ENCODE results near the gene SNAPC5.
"Not testable (repeated sequence)": the region's sequence is repeated elsewhere in the genome, so short reads cannot be mapped to it uniquely, and the experiment has no call there.

The SNAPC5 gene, protein sequence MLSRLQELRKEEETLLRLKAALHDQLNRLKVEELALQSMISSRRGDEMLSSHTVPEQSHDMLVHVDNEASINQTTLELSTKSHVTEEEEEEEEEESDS

DNA sequence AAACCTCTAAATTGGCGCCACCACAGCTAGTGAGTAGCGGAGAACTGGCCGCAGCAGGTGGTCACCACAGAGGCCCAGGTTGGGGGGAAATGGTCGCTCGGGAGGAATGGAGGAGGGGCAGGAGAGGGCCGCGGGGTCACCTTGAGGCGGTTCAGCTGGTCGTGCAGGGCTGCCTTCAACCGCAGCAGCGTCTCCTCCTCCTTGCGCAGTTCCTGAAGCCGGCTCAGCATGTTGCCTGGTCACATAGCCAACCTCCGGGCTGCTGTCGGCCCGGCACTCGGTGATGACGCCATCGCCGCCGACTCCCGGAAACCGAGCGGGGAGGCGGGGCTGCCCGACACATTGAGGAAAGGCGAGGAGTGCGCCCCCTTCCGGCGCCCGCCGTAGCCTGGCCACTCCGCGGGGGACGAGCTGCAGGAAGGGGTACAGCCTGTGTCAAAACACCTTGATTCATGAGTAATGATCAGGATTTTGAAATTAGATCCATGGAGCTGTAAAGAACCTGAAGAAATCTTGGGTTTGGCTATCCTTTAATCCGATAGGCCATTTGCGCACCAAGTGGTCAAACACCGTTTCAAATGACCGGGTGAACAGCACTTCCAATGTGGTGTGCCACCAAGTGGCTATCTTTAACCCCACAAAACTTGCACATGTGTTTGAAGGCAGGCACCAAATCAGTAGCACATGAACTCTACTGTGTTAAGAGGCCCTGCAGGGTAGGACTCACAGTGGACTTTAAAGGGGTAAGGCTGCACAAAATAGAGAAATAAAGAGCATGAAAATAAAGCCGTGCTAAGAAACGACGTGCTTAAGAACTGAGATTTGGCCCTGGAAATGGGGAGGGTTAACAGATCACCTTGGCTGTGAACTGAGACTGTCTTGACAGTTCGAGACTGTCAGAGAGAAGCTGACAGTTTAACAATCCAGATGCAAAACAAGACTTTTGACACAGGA lies at the start of gene SNAPC5:
Gene SNAPC5 (minus strand): TSS at position 261 of the 954 bp plus-strand sequence. CDS start 31 bp downstream, at position 230.
- in situ Hi-C loops (cut with MboI; ENCODE audit: low sequenced_read_pairs), result no loop called here

DNA sequence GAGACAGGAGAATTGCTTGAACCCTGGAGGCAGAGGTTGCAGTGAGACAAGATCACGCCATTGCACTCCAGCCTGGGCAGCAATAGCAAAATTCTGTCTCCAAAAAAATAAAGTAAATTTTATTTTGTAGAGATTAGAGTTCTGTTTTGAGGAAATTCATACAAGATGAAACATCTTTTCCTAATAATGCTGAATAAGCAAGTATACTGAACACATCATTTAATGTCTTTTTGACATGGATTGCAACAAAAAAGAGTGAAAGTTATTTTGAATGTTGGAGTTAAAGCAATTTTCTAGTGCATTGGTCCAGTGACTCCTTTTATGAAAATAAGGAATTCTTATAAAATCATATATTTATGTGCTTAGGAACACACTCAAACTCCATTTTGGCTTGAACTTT lies 47.7 kb upstream of the SNAPC5 start:
- in situ Hi-C loops (cut with MboI; ENCODE audit: low sequenced_read_pairs), result no loop called here

DNA sequence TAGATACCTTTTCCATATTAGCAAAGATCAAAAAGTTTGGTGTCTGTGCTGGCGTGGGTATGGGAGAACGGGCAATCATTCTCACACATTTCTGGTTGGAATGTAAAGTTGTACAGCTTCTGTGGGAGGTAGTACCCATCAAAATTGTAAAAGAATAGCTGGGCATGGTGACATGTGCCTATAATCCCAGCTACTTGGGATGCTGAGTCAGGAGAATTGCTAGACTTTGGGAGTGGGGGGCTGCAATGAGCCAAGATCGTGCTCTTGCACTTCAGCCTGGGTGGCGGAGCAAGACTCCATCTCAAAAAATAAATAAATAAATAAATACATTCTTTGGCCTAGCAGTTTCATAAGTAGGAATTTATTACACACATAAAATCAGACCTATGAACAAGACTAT lies 45.3 kb upstream of the SNAPC5 start:
- in situ Hi-C loops (cut with MboI; ENCODE audit: low sequenced_read_pairs), result no loop called here

DNA sequence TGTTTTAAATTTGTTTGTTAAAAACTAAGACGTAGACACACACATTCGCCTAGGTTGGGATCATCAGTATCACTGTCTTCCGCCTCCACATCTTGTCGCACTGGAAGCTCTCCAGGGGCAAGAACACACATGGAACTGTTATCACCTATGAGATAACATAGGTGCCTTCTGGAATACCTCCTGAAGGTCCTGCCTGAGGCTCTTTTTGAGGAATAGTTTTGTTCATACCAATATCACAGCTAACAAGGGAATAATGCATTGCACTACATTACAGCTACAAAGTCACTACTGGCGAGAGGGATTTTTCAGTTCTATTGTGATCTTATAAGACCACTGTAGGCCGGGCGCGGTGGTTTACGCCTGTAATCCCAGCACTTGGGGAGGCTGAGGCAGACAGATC lies 37.5 kb upstream of the SNAPC5 start:
- in situ Hi-C loops (cut with MboI; ENCODE audit: low sequenced_read_pairs), result no loop called here

DNA sequence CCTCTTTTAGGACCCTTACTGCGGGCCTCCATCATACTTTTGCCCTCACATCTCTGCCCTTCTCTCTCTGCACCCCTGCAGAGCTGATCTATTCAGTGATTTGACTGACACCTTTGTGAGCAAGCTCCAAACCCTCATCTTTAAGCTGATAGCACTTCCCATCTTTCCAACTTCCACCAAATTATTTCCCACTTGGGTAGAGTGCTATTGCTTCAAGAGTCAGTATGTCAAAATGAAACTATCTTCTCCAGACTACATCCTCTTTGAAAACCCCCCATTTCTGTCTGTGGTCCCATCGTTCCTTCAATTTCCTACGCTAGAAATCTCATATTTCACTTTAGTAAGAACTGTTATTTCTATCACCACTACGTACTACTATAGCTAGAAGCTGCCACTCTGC lies 27.3 kb upstream of the SNAPC5 start:
- in situ Hi-C loops (cut with MboI; ENCODE audit: low sequenced_read_pairs), result no loop called here

DNA sequence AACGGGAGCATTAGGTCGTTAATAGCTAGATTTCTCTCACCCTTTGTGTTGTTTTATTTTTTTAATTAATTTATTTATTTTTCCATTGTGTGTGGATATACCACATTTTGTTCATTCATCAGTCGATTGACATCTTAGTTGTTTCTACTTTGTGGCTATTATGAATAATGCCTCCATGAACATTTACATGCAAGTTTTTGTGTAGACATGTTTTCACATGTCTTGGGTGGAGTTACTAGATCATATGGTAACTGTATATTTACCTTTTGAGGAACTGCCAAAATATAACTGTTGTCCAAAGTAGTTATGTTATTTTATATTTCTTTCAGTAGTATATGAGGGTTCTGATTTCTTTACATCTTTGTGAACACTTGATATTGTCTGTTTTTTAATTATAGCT lies 26.4 kb upstream of the SNAPC5 start:
- in situ Hi-C loops (cut with MboI; ENCODE audit: low sequenced_read_pairs), result no loop called here

DNA sequence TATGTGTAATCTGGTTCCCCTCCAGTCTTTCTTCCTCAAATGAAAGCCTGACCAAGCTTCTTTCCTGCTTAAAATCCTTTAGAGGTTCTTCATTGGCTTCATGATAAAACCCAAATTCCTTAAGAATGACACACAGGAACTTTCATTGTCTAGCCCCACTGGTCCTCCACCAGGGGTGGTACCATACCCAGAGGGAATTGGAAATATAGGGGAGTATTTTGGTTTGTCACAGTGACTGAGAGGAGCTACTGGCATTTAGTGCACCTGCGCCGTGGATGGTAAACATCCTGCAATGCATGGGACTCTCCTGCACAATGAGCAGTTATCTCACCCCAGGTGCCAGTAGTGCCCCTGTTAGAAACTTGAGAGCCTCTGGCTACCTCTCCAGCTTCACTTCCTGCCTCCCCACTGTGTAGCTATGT lies 18.4 kb upstream of the SNAPC5 start:
- in situ Hi-C loops (cut with MboI; ENCODE audit: low sequenced_read_pairs), result no loop called here

DNA sequence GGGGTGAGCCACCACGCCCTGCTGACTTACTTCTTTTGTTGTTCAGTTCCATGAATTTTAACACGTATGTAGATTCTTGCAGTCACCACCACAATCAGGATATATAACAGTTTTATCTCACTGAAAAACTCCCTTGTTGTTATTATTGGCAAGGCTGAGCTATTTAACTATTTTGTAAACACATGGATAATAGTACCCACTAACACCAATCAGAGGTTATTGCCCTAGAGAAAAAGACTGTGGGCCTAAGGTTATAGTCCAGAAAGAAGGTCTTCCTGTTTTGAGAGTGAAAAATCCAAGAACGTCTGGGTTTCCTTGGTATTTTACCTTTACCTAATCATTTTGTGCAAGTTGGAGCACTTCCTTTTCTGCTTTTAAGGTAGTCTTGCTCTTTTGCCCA lies 17.0 kb upstream of the SNAPC5 start:
- in situ Hi-C loops (cut with MboI; ENCODE audit: low sequenced_read_pairs), result no loop called here

DNA sequence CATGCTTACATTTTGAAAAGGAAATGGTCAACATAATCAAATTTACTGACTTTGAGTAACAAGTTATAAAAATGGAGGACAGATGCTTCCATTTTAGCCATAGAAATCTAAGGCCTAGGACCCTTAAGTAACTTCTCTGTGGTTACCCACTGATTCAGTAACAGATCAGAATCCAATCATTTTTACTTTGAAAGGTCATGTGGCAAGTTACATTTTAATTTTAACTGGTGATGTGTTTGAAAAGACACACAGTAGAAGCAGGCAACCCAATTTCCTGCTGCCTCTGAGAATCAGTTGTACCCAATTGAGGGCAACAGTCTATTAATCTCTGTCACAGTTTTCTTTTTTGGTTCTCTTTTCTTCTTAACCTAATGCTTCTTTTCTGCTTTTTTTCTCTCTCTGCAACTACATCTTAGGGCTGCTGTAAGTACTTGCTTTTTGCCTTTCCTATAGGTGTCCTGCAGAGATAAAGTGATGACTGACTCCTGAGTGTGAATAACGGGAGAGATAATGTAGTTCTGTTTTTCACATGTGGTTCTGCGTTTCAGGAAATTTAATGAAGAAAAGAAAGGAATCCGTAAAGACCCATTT lies 10.8 kb upstream of the SNAPC5 start:
- in situ Hi-C loops (cut with MboI; ENCODE audit: low sequenced_read_pairs), result no loop called here

DNA sequence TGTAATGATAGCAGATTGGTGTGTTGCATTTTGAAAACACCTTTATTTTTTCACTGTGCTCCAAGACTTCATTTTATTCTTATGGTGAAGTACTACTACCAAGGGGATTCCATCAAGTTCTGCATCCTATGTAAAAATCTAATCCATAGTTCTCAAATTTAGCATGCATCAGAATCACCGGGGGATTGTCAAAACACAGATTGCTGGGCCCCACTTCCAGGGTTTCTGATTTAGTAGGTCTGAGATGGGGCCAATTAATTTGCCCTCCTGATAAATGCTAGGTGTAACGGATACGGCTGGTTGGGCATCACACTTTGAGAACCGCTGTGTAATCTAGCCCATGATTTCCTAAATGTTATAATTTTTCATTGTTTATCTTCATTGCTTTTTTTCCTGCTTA lies 8.3 kb upstream of the SNAPC5 start:
- in situ Hi-C loops (cut with MboI; ENCODE audit: low sequenced_read_pairs), result no loop called here

DNA sequence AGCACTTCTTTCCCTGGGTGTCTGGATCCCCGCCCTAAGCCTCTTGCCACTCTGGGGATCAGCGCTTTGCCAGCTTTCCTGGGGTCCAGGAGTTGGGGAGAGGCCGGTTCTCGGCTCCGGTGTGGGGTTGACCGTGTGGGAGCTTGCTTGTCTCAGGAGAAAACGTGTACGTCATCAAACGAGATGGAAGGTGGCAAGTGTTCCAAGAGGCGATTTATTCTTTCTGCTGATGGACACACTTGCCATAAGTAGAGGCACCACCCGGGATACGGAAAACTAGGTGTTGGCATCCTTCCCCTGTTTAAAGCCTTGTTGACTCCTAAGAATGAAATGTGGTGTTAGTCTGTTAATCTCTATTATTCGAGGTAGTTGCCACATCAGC lies 7.9 kb upstream of the SNAPC5 start:
- in situ Hi-C loops (cut with MboI; ENCODE audit: low sequenced_read_pairs), result no loop called here

DNA sequence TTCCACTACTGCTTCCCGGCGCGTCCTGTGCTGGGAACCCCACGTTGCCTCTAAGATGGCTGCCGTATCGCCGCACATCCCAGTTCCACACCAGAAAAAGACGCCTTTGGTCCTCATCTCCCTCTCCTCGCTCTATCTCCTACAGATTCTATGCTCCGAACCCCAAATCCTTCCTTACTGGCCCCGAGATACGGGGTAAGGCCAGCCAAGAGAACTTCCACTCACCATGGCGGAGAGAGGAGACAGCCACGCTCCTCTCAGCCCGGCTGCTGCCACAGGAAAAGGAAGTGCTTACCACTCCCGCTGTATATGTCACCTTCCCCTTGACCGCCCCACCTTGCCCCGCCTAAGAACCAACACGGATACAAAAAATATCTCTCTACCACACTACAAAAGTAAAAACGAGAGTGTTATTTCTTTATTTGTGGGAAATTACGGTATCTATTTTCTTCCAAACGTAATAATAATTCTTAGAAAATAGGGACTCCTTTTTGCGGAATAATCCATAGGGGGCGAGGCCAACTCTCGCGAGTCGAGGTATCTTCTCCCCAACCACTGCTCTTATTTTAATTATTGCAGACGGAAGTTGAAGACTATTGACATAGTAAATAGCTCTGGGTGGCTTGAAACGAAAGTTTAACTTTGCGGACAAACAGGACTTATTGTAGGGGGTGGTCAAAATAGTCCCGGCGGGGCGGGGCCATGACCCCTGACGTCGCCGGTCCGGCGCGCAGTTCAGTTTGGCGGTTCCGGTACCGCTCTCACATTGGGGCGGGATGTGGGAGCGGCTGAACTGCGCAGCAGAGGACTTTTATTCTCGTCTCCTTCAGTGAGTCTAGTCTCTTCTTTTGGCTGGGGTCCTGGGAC lies 7.2 kb upstream of the SNAPC5 start, which contains the start of the genes RPL4 and ZWILCH:
Gene RPL4 (minus strand): TSS at position 293 of the 867 bp plus-strand sequence. CDS start 65 bp downstream, at position 228.
Gene ZWILCH (plus strand): TSS at position 764 of the 867 bp plus-strand sequence. CDS start 13 bp downstream, at position 777.
- in situ Hi-C loops (cut with MboI; ENCODE audit: low sequenced_read_pairs), result no loop called here

DNA sequence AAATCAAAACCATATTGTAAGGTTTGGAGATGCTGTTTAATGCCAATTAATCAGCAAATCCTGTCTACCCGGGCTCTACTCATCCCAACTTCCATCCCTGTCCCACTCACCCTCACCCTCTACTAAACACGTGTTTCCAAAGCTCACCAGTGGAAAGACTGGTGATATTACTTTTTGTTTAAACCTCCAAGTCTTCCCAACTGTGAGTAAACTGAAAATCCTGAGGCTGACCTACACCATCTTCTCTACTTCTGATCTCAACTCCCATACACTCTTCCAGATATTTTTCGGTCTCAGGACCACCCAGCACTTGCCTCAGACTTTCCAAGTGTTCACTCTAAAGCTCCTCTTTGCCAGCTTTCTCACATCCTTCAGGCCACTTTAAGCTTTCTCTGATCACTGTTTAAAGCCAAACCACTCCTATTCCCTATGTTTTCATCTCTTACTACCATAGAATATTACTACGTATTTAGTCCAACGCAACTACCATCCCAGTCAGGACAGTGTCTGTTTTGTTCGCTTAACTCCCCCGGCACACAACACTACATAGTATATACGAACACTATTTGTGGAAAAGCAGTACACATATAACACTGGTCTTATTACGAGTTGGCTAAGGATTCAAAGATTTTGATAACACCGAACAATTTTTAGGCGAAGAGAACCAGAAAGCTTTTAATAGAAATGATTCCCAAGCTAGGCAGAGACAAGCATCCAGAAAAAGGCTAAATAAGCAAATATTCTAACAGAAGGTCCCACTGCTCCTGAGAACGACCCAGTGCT lies 6.4 kb upstream of the SNAPC5 start:
- in situ Hi-C loops (cut with MboI; ENCODE audit: low sequenced_read_pairs), result no loop called here

DNA sequence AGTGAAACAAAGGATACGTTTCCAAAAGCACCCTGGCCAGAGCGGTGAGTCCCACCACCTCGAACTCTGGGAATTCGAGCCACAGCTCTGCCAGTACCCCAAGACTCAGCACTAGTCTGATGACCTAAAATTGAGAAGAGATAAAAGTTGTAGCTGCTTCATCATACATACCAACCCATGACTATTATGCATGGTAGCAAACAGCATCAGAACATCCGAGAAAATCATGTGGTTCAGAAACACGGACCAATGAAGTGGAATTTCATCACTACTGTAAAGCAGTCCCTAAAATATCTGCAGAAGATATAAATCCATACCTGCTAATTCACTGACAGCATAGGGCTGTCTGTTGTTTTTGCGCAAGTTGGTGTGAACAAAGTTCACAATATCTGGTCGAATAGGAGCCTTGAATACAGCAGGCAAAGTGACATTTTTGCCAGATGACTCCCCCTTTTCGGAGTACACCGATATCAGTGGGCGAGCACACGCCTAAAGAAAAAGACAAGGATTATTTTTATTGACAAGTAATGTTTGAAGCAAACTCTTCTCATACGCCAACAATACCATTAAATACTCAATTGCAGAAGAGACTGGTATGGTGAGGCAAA lies 5.6 kb upstream of the SNAPC5 start:
- in situ Hi-C loops (cut with MboI; ENCODE audit: low sequenced_read_pairs), result not testable (repeated sequence)

DNA sequence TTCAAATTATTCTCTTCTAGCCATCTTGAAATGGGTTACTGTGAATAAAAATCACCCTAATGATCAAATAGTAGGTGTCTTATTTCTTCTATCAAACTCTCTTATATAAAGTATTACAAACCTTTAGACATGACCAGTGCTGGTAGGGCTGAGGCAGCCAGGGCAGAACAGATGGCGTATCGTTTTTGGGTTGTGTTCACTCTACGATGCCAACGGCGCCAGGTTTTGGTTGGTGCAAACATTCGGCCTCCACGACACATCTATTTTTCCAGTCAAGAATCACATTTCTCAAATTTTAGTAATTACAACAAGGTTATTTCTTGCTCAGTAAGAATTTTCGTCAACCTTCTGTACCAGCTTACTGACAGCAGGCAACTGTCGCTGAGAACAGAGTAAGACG lies 4.9 kb upstream of the SNAPC5 start:
- in situ Hi-C loops (cut with MboI; ENCODE audit: low sequenced_read_pairs), result no loop called here

DNA sequence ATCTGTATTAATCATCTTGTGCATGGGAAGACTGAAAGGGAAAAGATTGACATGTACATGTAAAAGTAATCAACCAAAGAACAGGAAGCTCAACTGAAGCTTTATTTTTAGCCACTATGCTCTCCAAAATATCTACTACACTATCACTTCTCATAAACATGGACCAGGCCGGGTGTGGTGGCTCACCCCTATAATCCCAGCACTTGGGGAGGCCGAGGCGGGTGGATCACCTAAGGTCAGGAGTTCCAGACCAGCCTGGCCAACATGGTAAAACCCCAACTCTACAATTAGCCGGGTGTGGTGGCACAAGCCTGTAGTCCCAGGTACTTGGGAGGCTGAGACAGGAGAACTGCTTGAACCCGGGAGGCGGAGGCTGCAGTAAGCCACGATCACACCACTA lies 2.8 kb upstream of the SNAPC5 start:
- in situ Hi-C loops (cut with MboI; ENCODE audit: low sequenced_read_pairs), result not testable (repeated sequence)

DNA sequence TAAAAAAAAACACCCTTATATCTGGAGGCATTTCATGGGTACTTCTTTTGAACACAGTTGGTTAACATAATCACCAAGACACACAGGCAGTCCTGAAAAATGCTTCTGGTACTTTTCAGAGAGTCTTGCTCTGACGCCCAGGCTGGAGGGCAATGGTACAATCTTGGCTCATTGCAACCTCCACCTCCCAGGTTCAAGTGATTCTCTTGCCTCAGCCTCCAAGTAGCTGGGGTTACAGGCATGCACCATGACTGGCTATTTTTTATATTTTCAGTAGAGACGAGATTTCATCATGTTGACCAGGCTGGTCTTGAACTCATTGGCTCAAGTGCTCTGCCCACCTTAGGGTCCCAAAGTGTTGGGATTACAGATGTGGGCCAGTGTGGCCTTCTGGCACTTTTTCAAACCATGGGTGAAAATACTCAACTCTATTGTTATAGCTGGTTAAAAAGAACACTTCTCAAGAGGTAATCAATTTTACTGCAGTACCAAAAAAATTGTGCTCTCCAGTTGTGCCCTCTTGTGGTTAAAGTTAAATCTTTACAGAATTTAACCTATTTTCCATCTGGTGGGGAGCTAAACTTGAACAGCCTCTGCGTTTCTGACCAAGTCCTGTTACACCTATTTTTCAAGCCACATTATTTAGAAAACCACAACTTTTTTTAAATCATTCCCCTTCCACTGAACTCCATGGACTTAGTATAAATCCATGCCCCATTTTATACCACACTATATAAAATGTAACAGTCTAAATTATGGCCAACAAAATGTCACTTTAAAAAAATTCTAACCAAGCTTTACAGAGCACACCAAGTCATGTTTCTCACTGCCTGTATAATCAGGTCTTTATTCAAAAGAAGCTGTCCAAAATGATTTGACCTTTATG lies 1.2 kb upstream of the SNAPC5 start:
- in situ Hi-C loops (cut with MboI; ENCODE audit: low sequenced_read_pairs), result no loop called here

DNA sequence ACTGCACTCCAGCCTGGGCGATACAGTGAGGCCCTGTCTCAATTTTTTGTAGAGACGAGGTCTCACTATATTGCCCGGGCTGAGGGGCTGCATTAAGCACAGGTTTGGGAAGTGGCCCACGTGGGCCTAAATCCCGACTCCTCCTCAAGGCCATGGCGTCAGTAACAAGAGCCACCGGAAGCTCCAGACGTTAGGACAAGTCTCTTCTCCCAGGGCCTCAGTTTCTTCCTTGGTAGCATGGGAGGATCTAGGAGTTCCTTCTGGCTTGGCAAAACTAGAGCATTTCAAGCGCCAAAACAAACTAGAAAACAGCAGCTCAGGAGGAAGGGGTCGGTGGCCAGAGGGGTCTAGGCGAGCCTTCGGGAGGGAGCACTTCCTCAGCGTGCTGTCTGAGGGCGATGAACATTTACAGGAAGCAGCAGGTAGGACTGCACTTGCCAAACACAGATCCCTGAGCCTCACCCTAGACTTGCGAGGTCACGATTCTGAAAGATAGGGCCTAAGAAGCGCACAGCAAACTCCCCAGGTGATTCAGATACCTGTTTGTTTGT lies 536 bp downstream of the SNAPC5 start:
- in situ Hi-C loops (cut with MboI; ENCODE audit: low sequenced_read_pairs), result no loop called here

Data from HL-60/S4 treated with retinoic acid at 250 ng/mL for 4 days and 3 days (cell line).